CD4-positive, alpha-beta T cell treated with Interleukin-17A for 4 hours (primary cell): Measurements from ENCODE around the gene ZBTB48.

Experiments
- DNase-seq: peaks from one replicate; pipeline ENCODE4 v3.0.0-alpha.2; 2020; ENCODE audit warnings: mixed read lengths

The ZBTB48 gene

GRCh38 chr1:6614019-6614928, 34.5 kb downstream of the ZBTB48 start:
- DNase-seq = peak; percentile 71

- DNase-seq = peak; percentile 26
These were observed 35.4 kb downstream of the ZBTB48 start for GRCh38 chr1:6614929-6615785.

GRCh38 chr1:6619045-6619444, 39.3 kb downstream of the ZBTB48 start:
- DNase-seq = no peak

GRCh38 chr1:6621429-6622391, 41.9 kb downstream of the ZBTB48 start:
- DNase-seq = no peak

GRCh38 chr1:6622396-6623152, 42.8 kb downstream of the ZBTB48 start:
- no peak for DNase-seq

GRCh38 chr1:6623269-6623965, 43.6 kb downstream of the ZBTB48 start:
- no peak for DNase-seq

GRCh38 chr1:6624710-6625583, 45.2 kb downstream of the ZBTB48 start, which contains the start of gene THAP3:
TSS of gene THAP3 (plus strand) at chr1:6624868. CDS start at chr1:6625219, 351 bp downstream.
- peak; percentile 94 for DNase-seq

- no peak for DNase-seq
These were observed 45.9 kb downstream of the ZBTB48 start for GRCh38 chr1:6625584-6626149.

- no peak for DNase-seq
These were observed 47.2 kb downstream of the ZBTB48 start for GRCh38 chr1:6627031-6627430.

GRCh38 chr1:6627841-6628545, 48.2 kb downstream of the ZBTB48 start:
- no peak for DNase-seq

- DNase-seq = no peak
These were observed 49.2 kb downstream of the ZBTB48 start for GRCh38 chr1:6628971-6629479.

- no peak for DNase-seq
These were observed 50.2 kb downstream of the ZBTB48 start for GRCh38 chr1:6630027-6630426.

- no peak for DNase-seq
These were observed 51.3 kb downstream of the ZBTB48 start for GRCh38 chr1:6631058-6631457.

GRCh38 chr1:6632588-6633514, 53.1 kb downstream of the ZBTB48 start:
- no peak for DNase-seq

GRCh38 chr1:6634371-6635052, 54.7 kb downstream of the ZBTB48 start:
- DNase-seq = peak; percentile 68

GRCh38 chr1:6635161-6635909, 55.5 kb downstream of the ZBTB48 start:
- no peak for DNase-seq
